Neuronal stem cell (in vitro differentiated cells): ENCODE measurements around the gene SNCB.

Experiments used
- DNase-seq: peaks from one replicate; pipeline ENCODE4 v3.0.0-alpha.2; 2013; ENCODE audit warnings: low spot score
- H2AFZ ChIP-seq: one replicate; pipeline ENCODE4 v1.6.1; 2013; ENCODE audit warnings: mild to moderate bottlenecking, low read length, inconsistent platforms
- H2AK5ac ChIP-seq: 2 replicates; pipeline ENCODE4 v1.6.1; 2013; ENCODE audit warnings: low read depth, mild to moderate bottlenecking, inconsistent platforms, low read length, moderate library complexity, mixed read lengths
- H2BK120ac ChIP-seq: 2 replicates; pipeline ENCODE4 v1.6.1; 2013; ENCODE audit warnings: low read depth, mild to moderate bottlenecking, inconsistent platforms, low read length, moderate library complexity, mixed read lengths
- H2BK12ac ChIP-seq: one replicate; pipeline ENCODE4 v1.6.1; 2013; ENCODE audit warnings: low read length, inconsistent platforms
- H2BK15ac ChIP-seq: 2 replicates; pipeline ENCODE4 v1.6.1; 2013; ENCODE audit warnings: mild to moderate bottlenecking, low read length, inconsistent platforms, mixed read lengths
- H2BK5ac ChIP-seq: one replicate; pipeline ENCODE4 v1.6.1; 2013; ENCODE audit warnings: inconsistent platforms, mild to moderate bottlenecking, low read length, moderate library complexity
- H3K14ac ChIP-seq: one replicate; pipeline ENCODE4 v1.6.1; 2013; ENCODE audit warnings: low read length, inconsistent platforms
- H3K18ac ChIP-seq: 2 replicates; pipeline ENCODE4 v1.6.1; 2013; ENCODE audit warnings: low read length, inconsistent platforms
- H3K23ac ChIP-seq: 2 replicates; pipeline ENCODE4 v1.6.1; 2013; ENCODE audit warnings: low read depth, mild to moderate bottlenecking, mixed read lengths, low read length, inconsistent platforms; ENCODE audit not compliant: poor library complexity
- H3K27ac ChIP-seq: replicated peaks from 3 replicates; pipeline ENCODE4 v1.5.1; 2013; ENCODE audit warnings: low read length, inconsistent platforms
- H3K27me3 ChIP-seq, 3 experiments: 2 replicates each; pipeline ENCODE4 v1.6.1; 2013; ENCODE audit warnings: low read length in 3 of 3, mild to moderate bottlenecking in 2 of 3, inconsistent platforms in 1 of 3, low read depth in 1 of 3, mixed read lengths in 1 of 3, moderate library complexity in 1 of 3; ENCODE audit not compliant: control insufficient read depth in 3 of 3, insufficient read depth in 3 of 3
- H3K36me3 ChIP-seq, 2 donors: replicated peaks in 1 of 2; 2 replicates each; pipeline ENCODE4 v1.6.1; 2013; ENCODE audit warnings: low read length in 2 of 2; ENCODE audit not compliant: control insufficient read depth in 2 of 2, insufficient read depth in 2 of 2
- H3K4ac ChIP-seq: 2 replicates; pipeline ENCODE4 v1.6.1; 2013; ENCODE audit warnings: inconsistent platforms, mild to moderate bottlenecking, low read length, moderate library complexity
- H3K4me1 ChIP-seq, 2 donors: 1 replicate in 1 of 2; 2 replicates in 1 of 2; pipeline ENCODE4 v1.6.1; 2013; ENCODE audit warnings: low read length in 2 of 2, low read depth in 1 of 2; ENCODE audit not compliant: control insufficient read depth in 2 of 2, insufficient read depth in 1 of 2
- H3K4me2 ChIP-seq: one replicate; pipeline ENCODE4 v1.6.1; 2013; ENCODE audit warnings: mild to moderate bottlenecking, low read length, inconsistent platforms; ENCODE audit not compliant: insufficient read depth, poor library complexity, severe bottlenecking
- H3K4me3 ChIP-seq, 2 donors: 2 replicates each; pipeline ENCODE4 v1.5.1; 2013; ENCODE audit warnings: low read length in 2 of 2, mild to moderate bottlenecking in 2 of 2, inconsistent platforms in 1 of 2, moderate library complexity in 1 of 2
- H3K79me1 ChIP-seq: one replicate; pipeline ENCODE4 v1.6.1; 2013; ENCODE audit warnings: low read depth, mild to moderate bottlenecking, inconsistent platforms, low read length, moderate library complexity
- H3K9ac ChIP-seq: one replicate; pipeline ENCODE4 v1.6.1; 2013; ENCODE audit warnings: mild to moderate bottlenecking, low read depth, low read length, inconsistent platforms; ENCODE audit not compliant: poor library complexity
- H3K9me3 ChIP-seq, 2 donors: replicated peaks in 1 of 2; 2 replicates each; pipeline versions ENCODE3 to v1.6.1; 2013; ENCODE audit warnings: low read length in 2 of 2, mild to moderate bottlenecking in 2 of 2, inconsistent platforms in 1 of 2, low read depth in 1 of 2, mixed read lengths in 1 of 2, moderate library complexity in 1 of 2; ENCODE audit not compliant: control insufficient read depth in 2 of 2, insufficient read depth in 1 of 2
- H4K8ac ChIP-seq: one replicate; pipeline ENCODE4 v1.6.1; 2013; ENCODE audit warnings: low read depth, mild to moderate bottlenecking, inconsistent platforms, low read length, moderate library complexity
- H4K91ac ChIP-seq: one replicate; pipeline ENCODE4 v1.6.1; 2013; ENCODE audit warnings: low read length, low read depth, mild to moderate bottlenecking, inconsistent platforms; ENCODE audit not compliant: poor library complexity
- WGBS, 2 donors: extraction: QIAGEN DNeasy Blood & Tissue Kit; methylation state at CpG; one replicate each; pipeline ENCODE4 v1.1.7; 2013; ENCODE audit warnings: missing lambda C conversion rate in 2 of 2, mixed read lengths in 1 of 2; ENCODE audit not compliant: insufficient read length in 2 of 2, insufficient replicate concordance in 1 of 2; ENCODE audit errors: extremely low coverage in 2 of 2; 5-methylcytosine and 5-hydroxymethylcytosine counted together

Gene SNCB

DNA sequence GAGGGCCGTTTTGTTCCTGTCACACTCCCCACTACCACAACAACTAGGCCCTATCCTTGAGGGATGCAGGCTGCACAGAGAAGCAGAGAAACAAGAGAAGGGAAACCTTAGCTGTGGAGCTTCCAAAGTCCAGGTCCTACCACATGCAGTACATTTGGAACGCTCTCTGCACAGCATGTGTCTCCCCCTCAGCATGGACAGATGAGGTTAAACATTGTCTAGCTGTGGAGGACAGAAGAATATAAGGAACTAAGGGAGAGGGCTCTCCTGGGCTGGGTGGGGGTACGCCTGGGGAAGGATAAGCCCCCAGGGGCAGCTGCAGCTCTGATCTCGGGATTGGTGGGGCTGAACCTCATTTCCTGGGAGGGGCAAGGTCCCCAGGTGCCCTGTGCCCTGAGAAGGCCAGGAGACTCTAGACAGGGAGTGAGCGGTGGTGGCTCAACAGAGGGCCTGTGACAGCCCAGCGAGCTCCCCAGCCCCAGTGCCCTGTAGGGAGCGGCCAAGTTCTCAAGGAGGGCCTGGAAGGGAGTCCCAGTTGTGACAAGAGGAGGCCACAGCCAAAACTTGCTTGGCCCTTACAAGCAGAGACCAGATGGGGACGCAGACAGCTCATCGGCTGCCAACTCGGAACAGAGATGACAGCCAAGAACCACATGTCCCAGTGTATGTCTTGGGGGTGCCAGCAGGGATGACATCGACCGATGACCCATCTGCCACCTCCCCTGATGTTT is 47.0 kb upstream of the SNCB start:
- Histone ChIP-seq H3K4me1 (peaks cover 0 to 4% of the 10 kb centered on the region in 2 donors), H3K27me3 (peaks cover 0 to 53% (median 24%) of the 10 kb centered on the region in 3 experiments), H3K27ac (no peak overlapping the region), H2BK15ac (no peak overlapping the region), H3K9me3 (no peaks in the 10 kb centered on the region), H3K14ac (no peak overlapping the region), H4K8ac (no peak overlapping the region), H3K79me1 (no peaks in the 10 kb centered on the region), H3K9ac (no peak overlapping the region), H2AFZ (no peak overlapping the region), H2AK5ac (peak overlapping the region; percentile 37), H2BK5ac (no peak overlapping the region), H3K23ac (no peak overlapping the region), H2BK12ac (no peak overlapping the region), H3K4me3 (no peak overlapping the region), H2BK120ac (no peak overlapping the region), H3K4ac (no peak overlapping the region), H4K91ac (no peak overlapping the region), H3K18ac (peak overlapping the region; percentile 35), H3K36me3 (no peaks in the 10 kb centered on the region), H3K4me2 (no peak overlapping the region)
- no peak for DNase-seq
- no CpG with 5 or more reads among the region's 12 CpGs for WGBS, 2 donors

DNA sequence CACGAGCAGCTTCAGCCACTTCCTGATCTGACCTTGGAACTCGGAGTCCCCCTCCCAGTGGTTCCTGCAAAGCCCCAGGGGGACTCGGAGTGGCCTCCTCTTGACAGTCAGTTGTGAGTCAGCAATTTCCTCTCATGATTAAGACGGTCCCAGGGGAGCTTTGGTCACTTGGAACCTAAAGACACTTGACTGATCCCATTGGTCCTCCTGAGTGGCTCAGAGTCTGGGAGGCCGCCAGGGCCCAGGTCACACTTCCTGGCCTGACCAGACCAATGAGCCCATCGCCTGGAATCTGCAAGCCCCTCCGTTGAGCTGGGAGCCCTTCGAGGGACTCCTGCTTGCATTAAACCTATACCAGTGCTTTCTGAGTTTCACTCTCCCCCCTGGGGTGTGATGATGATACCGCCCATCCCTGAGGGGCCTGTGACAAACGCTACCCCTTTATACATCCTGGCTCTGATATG is 46.1 kb upstream of the SNCB start:
- H3K9ac ChIP-seq = no peak overlapping the region
- no peaks in the 10 kb centered on the region for H3K9me3 ChIP-seq
- DNase-seq = no peak
- H4K91ac ChIP-seq = no peak overlapping the region
- H3K4me2 ChIP-seq = no peak overlapping the region
- H2AK5ac ChIP-seq = no peak overlapping the region
- H3K4ac ChIP-seq = no peak overlapping the region
- no peak overlapping the region for H2BK15ac ChIP-seq
- no peak overlapping the region for H2AFZ ChIP-seq
- H3K18ac ChIP-seq = peak overlapping the region; percentile 6
- peaks cover 0 to 6% of the 10 kb centered on the region in 2 donors for H3K4me1 ChIP-seq
- no peak overlapping the region for H2BK12ac ChIP-seq
- no peak overlapping the region for H2BK5ac ChIP-seq
- H3K23ac ChIP-seq = no peak overlapping the region
- no peak overlapping the region for H3K14ac ChIP-seq
- H3K27ac ChIP-seq = no peak overlapping the region
- no peak overlapping the region for H2BK120ac ChIP-seq
- peaks cover 0 to 50% (median 24%) of the 10 kb centered on the region in 3 experiments for H3K27me3 ChIP-seq
- no peaks in the 10 kb centered on the region for H3K36me3 ChIP-seq
- H3K4me3 ChIP-seq = no peak overlapping the region
- WGBS, 2 donors = no CpG with 5 or more reads among the region's 10 CpGs
- no peaks in the 10 kb centered on the region for H3K79me1 ChIP-seq
- H4K8ac ChIP-seq = no peak overlapping the region

DNA sequence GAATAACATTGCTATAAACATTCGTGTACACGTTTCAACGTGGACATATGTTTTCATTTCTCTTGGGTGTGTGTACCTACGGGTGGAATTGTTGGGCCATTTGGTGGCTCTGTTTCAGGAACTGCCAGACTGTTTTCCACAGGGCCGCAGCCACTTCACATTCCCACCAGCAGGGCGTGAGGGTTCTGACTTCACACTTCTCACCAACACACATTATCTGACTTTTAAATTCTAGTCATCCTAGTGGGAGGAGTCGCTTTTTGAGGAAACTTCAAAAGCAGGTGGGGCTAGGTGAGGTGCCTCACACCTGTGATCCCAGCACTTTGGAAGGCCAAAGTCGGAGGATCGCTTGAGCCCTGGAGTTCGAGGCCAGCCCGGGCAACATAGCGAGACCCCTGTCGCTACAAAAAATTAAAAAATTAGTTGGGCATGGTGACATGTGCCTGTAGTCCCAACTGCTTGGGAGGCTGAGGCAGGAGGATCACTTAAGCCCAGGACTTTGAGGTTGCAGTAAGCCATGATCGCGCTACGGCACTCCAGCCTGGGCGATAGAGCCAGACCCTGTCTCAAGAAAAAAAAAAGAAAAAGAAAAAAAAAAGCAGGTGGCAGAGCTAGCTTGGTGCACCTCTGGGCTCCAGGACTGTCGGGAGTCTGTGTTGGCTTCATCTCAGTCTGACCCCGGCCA is 45.5 kb upstream of the SNCB start:
- no peak overlapping the region for H2BK5ac ChIP-seq
- H3K4me1 ChIP-seq = peaks cover 0 to 6% of the 10 kb centered on the region in 2 donors
- H3K4ac ChIP-seq = no peak overlapping the region
- H3K9me3 ChIP-seq = no peaks in the 10 kb centered on the region
- H4K91ac ChIP-seq = no peak overlapping the region
- H3K27ac ChIP-seq = no peak overlapping the region
- no peak overlapping the region for H3K23ac ChIP-seq
- H3K18ac ChIP-seq = peak overlapping the region; percentile 6
- H2BK15ac ChIP-seq = no peak overlapping the region
- no peak overlapping the region for H2BK12ac ChIP-seq
- H2AFZ ChIP-seq = no peak overlapping the region
- H3K79me1 ChIP-seq = no peaks in the 10 kb centered on the region
- H2AK5ac ChIP-seq = no peak overlapping the region
- H3K27me3 ChIP-seq = peaks cover 0 to 51% (median 22%) of the 10 kb centered on the region in 3 experiments
- H3K14ac ChIP-seq = no peak overlapping the region
- DNase-seq = no peak
- H2BK120ac ChIP-seq = no peak overlapping the region
- no peak overlapping the region for H3K4me2 ChIP-seq
- no peaks in the 10 kb centered on the region for H3K36me3 ChIP-seq
- H4K8ac ChIP-seq = no peak overlapping the region
- H3K9ac ChIP-seq = no peak overlapping the region
- H3K4me3 ChIP-seq = no peak overlapping the region
- no CpG with 5 or more reads among the region's 19 CpGs for WGBS, 2 donors

DNA sequence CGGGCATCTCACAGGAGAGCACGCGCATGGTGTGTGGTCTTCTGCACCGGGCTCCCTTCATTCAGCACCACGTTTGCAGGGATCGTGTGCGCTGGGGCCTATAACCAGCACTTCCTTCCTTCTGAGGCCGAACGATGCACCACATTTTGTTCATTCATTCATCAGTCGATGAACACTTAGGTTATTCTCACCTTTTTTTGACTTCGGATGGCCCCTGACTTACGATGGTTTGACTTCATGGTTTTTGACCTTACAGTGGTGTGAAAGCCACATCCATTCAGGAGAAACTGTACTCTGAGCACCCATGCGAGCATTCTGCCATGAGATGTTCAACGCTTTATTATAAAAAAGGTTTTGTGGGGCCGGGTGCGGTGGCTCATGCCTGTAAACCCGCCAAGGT is 44.5 kb upstream of the SNCB start:
- Histone ChIP-seq H3K79me1 (no peaks in the 10 kb centered on the region), H3K27ac (no peak overlapping the region), H3K4me2 (no peak overlapping the region), H3K9me3 (no peaks in the 10 kb centered on the region), H3K36me3 (no peaks in the 10 kb centered on the region), H3K23ac (no peak overlapping the region), H4K91ac (no peak overlapping the region), H2BK15ac (no peak overlapping the region), H3K27me3 (peaks cover 0 to 52% (median 12%) of the 10 kb centered on the region in 3 experiments), H3K4ac (no peak overlapping the region), H4K8ac (no peak overlapping the region), H2AFZ (no peak overlapping the region), H2BK120ac (no peak overlapping the region), H2BK5ac (no peak overlapping the region), H3K18ac (no peak overlapping the region), H3K4me3 (no peak overlapping the region), H3K9ac (no peak overlapping the region), H3K14ac (no peak overlapping the region), H2BK12ac (no peak overlapping the region), H3K4me1 (peaks cover 0 to 9% of the 10 kb centered on the region in 2 donors), H2AK5ac (no peak overlapping the region)
- DNase-seq = no peak
- no CpG with 5 or more reads among the region's 17 CpGs for WGBS, 2 donors
